ENCODE results near the gene FNIP2.

- no peak for TF ChIP-seq EZH2phosphoT487 (IDR thresholded peaks at IDR 0.05; ENCODE audit: borderline replicate concordance, low read length)
- no peak for TF ChIP-seq CTCF (conservative IDR thresholded peaks at IDR 0.05; ENCODE audit: low read depth, low read length)
- TF ChIP-seq EZH2 (IDR thresholded peaks at IDR 0.05; ENCODE audit: low read length, unreplicated experiment): no peak
Measured at GRCh38 chr4:158770671-158771070, 1.8 kb downstream of the FNIP2 start.

Data from PC-3 (cell line).